GM12865 (cell line): ENCODE data around the gene KIT.

Source experiments
- DNase-seq: peaks from one replicate; pipeline ENCODE4 v3.0.0; 2010; ENCODE audit warnings: low read depth
- H3K4me3 ChIP-seq: 2 replicates; pipeline ENCODE4 v1.5.1; 2011; ENCODE audit warnings: mild to moderate bottlenecking, low read depth, low read length, control low read depth
- TF ChIP-seq, protein P1 (sequence below): IDR thresholded peaks from 2 replicates; pipeline ENCODE4 v1.5.1; 2011; ENCODE audit warnings: low read length, control low read depth, low read depth, inconsistent platforms; ENCODE audit not compliant: insufficient read depth; ENCODE audit errors: missing control alignments

KIT gene

DNA sequence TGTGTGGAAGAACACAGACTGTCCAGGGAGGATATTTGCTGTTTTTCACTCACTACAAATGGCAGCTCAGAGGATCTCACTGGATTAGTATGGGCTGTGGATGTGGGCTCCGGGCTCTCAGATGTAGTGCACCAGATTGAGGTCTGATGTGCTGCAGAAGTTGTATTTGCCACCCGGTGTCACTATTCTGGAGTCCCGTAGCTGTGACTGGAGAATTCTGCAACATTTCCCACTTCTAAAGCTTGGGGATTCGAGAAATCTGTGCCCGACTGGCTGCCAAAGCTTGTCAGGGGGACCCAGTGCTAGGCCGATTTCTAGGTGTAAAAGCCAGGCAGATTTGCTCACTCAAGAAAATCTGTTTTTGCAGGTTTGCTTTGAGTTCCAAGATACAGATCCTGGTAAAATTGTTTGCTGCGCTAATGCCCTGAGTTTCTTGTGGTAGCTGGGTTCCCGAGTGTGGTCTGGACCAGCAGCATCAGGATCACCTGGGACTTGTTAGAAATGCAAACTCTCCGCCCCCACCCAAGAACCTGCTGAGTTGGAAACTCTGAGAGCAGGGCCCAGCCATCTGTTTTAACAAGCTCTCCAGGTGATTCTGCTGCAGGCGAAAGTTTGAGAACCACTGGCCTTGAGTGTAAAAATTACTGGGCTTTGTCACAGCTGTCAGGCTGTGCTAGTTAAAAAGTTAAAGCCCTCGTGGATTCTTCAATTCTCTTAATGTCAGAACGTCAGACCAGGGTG lies 18.1 kb downstream of the KIT start:
- DNase-seq: no peak
- TF ChIP-seq, protein P1, sequence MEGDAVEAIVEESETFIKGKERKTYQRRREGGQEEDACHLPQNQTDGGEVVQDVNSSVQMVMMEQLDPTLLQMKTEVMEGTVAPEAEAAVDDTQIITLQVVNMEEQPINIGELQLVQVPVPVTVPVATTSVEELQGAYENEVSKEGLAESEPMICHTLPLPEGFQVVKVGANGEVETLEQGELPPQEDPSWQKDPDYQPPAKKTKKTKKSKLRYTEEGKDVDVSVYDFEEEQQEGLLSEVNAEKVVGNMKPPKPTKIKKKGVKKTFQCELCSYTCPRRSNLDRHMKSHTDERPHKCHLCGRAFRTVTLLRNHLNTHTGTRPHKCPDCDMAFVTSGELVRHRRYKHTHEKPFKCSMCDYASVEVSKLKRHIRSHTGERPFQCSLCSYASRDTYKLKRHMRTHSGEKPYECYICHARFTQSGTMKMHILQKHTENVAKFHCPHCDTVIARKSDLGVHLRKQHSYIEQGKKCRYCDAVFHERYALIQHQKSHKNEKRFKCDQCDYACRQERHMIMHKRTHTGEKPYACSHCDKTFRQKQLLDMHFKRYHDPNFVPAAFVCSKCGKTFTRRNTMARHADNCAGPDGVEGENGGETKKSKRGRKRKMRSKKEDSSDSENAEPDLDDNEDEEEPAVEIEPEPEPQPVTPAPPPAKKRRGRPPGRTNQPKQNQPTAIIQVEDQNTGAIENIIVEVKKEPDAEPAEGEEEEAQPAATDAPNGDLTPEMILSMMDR: no peak
- no peak overlapping the region for H3K4me3 ChIP-seq

DNA sequence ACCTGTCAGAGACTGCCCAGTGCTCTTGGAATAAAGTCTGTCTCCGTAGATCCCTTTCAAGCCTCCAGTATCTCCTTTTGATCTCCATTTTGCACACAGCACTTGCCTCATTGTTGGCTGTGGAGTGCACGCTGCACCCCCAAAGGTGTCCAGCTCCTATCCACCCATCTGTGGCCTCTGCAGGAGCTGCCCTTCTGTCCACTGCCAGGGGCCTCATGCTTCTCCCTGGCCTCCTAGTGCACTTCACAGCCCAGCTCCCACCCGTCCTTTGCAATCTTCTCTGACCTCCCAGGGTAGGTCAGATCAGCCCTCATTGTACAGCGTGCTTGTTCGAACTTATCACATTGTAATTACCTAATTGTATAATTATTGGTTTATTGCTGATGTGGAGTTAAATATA lies 18.9 kb downstream of the KIT start:
- H3K4me3 ChIP-seq: no peak overlapping the region
- DNase-seq: no peak
- TF ChIP-seq, protein P1: no peak

DNA sequence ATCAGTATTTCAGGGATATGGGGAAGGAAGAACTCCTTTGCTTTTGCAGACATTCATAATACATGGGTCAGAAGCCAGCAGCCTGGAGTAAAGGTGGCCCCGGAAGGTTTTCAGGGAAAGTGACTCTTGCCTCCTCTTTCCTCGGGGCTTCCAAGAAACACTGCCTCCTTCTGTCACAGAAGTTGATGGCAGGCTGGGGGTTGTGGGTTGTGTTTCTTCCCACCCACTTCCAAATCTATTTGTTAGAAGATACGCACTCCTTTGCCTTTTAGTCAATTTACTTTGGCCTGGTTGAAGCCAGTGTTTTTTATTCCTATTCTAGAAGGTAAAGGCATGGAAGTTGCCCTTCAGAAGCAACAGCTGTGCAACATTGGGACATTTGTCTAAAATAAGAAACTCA lies 19.7 kb downstream of the KIT start:
- H3K4me3 ChIP-seq: no peak overlapping the region
- TF ChIP-seq, protein P1: no peak
- no peak for DNase-seq

DNA sequence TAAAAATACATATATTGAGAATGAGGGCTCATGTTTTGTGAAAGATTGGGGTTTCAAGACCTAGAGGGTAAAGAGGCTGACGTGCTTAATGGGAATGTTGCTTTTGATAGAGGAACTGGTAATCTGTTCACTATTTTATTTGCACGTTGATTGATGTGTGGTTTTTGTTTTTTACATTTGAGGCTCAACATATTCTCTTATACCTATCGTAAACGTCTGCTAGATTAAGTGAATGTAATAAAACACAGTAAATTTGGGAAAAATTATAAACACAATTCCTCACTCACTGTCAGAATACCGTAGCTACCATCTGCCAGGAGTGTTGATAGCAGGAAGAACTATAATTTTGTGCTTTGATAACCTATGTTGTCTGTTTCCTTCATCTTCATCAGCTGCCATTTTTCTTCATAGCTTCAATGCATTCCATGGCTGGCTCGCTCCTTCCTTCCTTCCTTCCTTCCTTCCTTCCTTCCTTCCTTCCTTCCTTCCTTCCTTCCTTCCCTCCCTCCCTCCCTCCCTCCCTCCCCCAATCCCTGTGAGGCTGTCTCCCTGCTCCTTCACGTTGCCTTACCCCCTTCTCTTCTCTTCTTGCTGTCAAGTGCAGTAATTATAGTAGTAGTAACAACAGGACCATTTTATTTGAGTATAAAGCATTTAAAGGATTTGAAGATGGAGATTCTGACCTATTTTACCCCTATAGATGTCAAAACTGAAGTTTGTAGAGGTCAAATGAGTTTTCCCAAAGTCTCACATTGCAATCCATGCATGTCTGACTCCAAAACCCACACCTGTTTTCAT lies 20.3 kb downstream of the KIT start:
- no peak overlapping the region for H3K4me3 ChIP-seq
- TF ChIP-seq, protein P1: no peak
- no peak for DNase-seq

DNA sequence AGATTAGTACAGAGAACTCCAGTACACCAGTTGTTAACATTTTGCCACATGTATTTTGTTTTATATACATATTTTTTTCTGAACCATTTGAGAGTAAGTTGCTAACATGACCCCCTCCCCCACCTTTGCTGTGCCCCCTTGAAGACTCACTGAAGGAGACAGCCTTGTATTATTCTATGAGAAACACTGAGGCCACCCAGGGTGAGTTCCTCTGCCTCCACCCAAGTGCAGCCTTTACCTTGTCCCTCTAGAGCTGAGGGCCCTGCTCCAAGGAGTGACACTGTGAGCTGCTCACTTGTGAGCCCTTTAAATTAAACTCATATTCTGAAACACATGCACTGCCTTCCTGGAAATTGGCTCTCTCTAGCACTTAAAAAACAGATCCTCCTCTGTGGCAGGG lies 21.1 kb downstream of the KIT start:
- TF ChIP-seq, protein P1: no peak
- no peak for DNase-seq
- no peak overlapping the region for H3K4me3 ChIP-seq

DNA sequence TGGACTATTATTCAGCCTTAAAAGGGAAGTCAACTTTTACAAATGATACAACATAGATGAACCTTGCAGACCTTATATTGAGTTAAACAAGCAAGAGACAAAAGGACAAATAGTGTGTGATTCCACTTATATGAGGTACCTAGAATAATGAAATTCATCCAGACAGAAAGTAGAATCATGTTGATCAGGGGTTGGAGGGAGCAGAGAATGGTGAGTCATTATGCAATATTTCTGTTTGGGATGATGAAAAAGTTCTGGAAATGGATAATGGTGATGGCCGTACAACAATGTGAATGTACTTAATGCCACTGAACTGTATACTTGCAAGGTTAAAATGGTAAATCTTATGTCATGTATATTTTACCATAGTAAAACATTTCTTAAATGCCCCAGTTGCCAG lies 22.1 kb downstream of the KIT start:
- DNase-seq: no peak
- H3K4me3 ChIP-seq: no peak overlapping the region
- TF ChIP-seq, protein P1: no peak
